K562 (cell line): ENCODE data around the gene THOP1. TPM values are rescaled to one million over a fixed set of nuclear protein-coding genes. Genes with fewer than 3 reads are reported as not detected.

ENCODE experiments used
- ARID4B ChIP-seq: sonication (generic); formaldehyde crosslinking; IDR thresholded peaks from 2 replicates; pipeline ENCODE4 v1.8.0; 2022; ENCODE audit warnings: mild to moderate bottlenecking, missing genetic modification reagents
- BACH1 ChIP-seq: fragments of 200-800 bp; sonication (Bioruptor generic); IDR thresholded peaks from 2 replicates; pipeline ENCODE4 v1.6.1; 2016; ENCODE audit warnings: missing genetic modification characterization, missing compliant biosample characterization
- CHD4 ChIP-seq: fragments of 200-600 bp; sonication (generic); IDR thresholded peaks from 3 replicates; pipeline ENCODE4 v1.6.1; 2012; ENCODE audit warnings: low read depth, mild to moderate bottlenecking, mixed read lengths, low read length, inconsistent platforms; ENCODE audit not compliant: insufficient read depth, insufficient replicate concordance, poor library complexity, severe bottlenecking
- DMBX1 ChIP-seq: fragments of 250-450 bp; sonication (Bioruptor Pico); IDR thresholded peaks from 2 replicates; pipeline ENCODE4 v1.8.0; 2022; ENCODE audit warnings: inconsistent platforms, mild to moderate bottlenecking, moderate library complexity, borderline replicate concordance
- DNMT1 ChIP-seq: fragments of 450-650 bp; IDR thresholded peaks from 2 replicates; pipeline ENCODE4 v1.6.1; 2016; ENCODE audit warnings: antibody characterized with exemption, mild to moderate bottlenecking
- GTF2A2 ChIP-seq: IDR thresholded peaks from 2 replicates; pipeline ENCODE4 v1.6.1; 2016; ENCODE audit warnings: mild to moderate bottlenecking, missing genetic modification characterization, missing compliant biosample characterization
- HIVEP1 ChIP-seq: fragments of 250-450 bp; sonication (Bioruptor Pico); IDR thresholded peaks from 2 replicates; pipeline ENCODE4 v1.4.0; 2020; ENCODE audit warnings: mild to moderate bottlenecking
- HNRNPK ChIP-seq: fragments of 200-400 bp; formaldehyde crosslinking; IDR thresholded peaks from one replicate; pipeline ENCODE4 v1.6.1; 2018; ENCODE audit warnings: mild to moderate bottlenecking, low read depth, low read length; ENCODE audit not compliant: poor library complexity, severe bottlenecking
- HNRNPL ChIP-seq: fragments of 200-400 bp; formaldehyde crosslinking; IDR thresholded peaks from 2 replicates; pipeline ENCODE4 v1.6.1; 2017; ENCODE audit warnings: low read depth, mild to moderate bottlenecking, low read length
- MAX ChIP-seq: sonication (generic); formaldehyde crosslinking; IDR thresholded peaks from 2 replicates; pipeline ENCODE4 v1.9.0; 2022; ENCODE audit warnings: mild to moderate bottlenecking, missing genetic modification reagents
- TARDBP ChIP-seq: fragments of 450-650 bp; IDR thresholded peaks from 2 replicates; pipeline ENCODE4 v1.6.1; 2016
- TEAD1 ChIP-seq, 2 experiments: fragments of 450-650 bp in 1 of 2; sonication (generic) in 1 of 2; formaldehyde crosslinking; IDR thresholded peaks; 2 replicates each; pipeline versions ENCODE4 v1.4.0 to v1.8.0; 2020 to 2022; ENCODE audit warnings: mild to moderate bottlenecking in 2 of 2, missing genetic modification reagents in 1 of 2
- ZBTB1 ChIP-seq: sonication (generic); formaldehyde crosslinking; IDR thresholded peaks from 2 replicates; pipeline ENCODE4 v1.8.1; 2023; ENCODE audit warnings: missing genetic modification reagents, low read depth, mild to moderate bottlenecking, borderline replicate concordance
- ZNF518B ChIP-seq: fragments of 250-450 bp; sonication (Bioruptor Pico); IDR thresholded peaks from 2 replicates; pipeline ENCODE4 v1.5.0; 2021; ENCODE audit warnings: mild to moderate bottlenecking, moderate library complexity
- ZNF695 ChIP-seq: fragments of 450-650 bp; formaldehyde crosslinking; IDR thresholded peaks from 2 replicates; pipeline ENCODE4 v1.4.0; 2020; ENCODE audit warnings: mild to moderate bottlenecking, moderate library complexity
- polyA plus RNA-seq, 8 experiments: library from polyadenylated mRNA; depleted of rRNA in 4 of 8; stranded (reverse) in 5 of 8; unstranded in 3 of 8; fragments of >200 nt; fragmentation: Nextera tagmentation in 2 of 8; fragmentation: Illumina TruSeq in 1 of 8; extraction: Ambion mirVana in 2 of 8; extraction: Trizol in 1 of 8; gene quantifications; 2 replicates each; pipeline versions ENCODE4 v1.2.1 to v1.2.3, GENCODE V29; 2011 to 2014; ENCODE audit warnings: inconsistent platforms in 1 of 8, missing spikeins in 1 of 8
- total RNA-seq, 7 experiments: library from RNA; depleted of rRNA in 6 of 7; stranded (reverse); fragments of >200 nt in 6 of 7; fragmentation: Illumina TruSeq in 2 of 7; extraction: Trizol in 2 of 7; gene quantifications; 2 replicates each; pipeline versions ENCODE4 v1.2.1 to v1.2.3, GENCODE V29; 2011 to 2021; ENCODE audit warnings: low replicate concordance in 1 of 7

Gene THOP1
- total and polyA plus RNA-seq, 9 of the 15 experiments (the other 6 are each of a cell fraction or from before 2014, with no cell fraction given): 1.3 to 255 (median 96.1) TPM

- TF ChIP-seq ARID4B: peak; percentile 41; the same call in 1 of the 2 replicates
- no peak for TF ChIP-seq ZNF518B
- TF ChIP-seq HNRNPL: no peak
- no peak for TF ChIP-seq TEAD1 (CRISPR knock-in tag; IDR thresholded peaks at IDR 0.05)
- no peak for TF ChIP-seq BACH1
- TF ChIP-seq CHD4: no peak
- no peak for TF ChIP-seq TARDBP
- TF ChIP-seq DMBX1: no peak
- TF ChIP-seq ZBTB1 (CRISPR knock-in tag): no peak
- 0 out of 2 replicates have a peak, but pooled peaks have one; percentile 46 for TF ChIP-seq HIVEP1 (CRISPR knock-in tag)
- no peak for TF ChIP-seq ZNF695 (CRISPR knock-in tag)
- no peak for TF ChIP-seq GTF2A2 (tag)
- no peak for TF ChIP-seq DNMT1
- TF ChIP-seq MAX (CRISPR knock-in tag): peak; percentile 61; the same call in 1 of the 2 replicates
- TF ChIP-seq HNRNPK: no peak
Measured at GRCh38 chr19:2785244-2785997, at the start of gene THOP1 (continued).
